Measurements from ENCODE around the gene PRPF39. TPM values are rescaled to one million over a fixed set of nuclear protein-coding genes. Genes with fewer than 3 reads are reported as not detected.

PRPF39 gene
- polyA plus RNA-seq, 3 donors: 3.3 to 26.1 (median 5.4) TPM

GRCh38 chr14:45082420-45082819 lies 1.5 kb upstream of the PRPF39 start:
- no peak for TF ChIP-seq CTCF (IDR thresholded peaks at IDR 0.05)
- intact Hi-C loops (cut with micrococcal nuclease): loop anchor here (5.0 to 10.0 kb wide), 6 partner anchors 50 to 188 kb away; partner anchors contain the start of genes KLHL28 (in 2 of the 2), TOGARAM1 (in 2 of the 2), FANCM (in 1 of the 2) and FKBP3 (in 1 of the 2)

GRCh38 chr14:45083617-45083975 lies 320 bp upstream of the PRPF39 start:
- Mint-ChIP-seq H3K9me3 (peaks cover 0 to 3% (median 1%) of the 10 kb centered on the region in 7 donors), H3K27ac (peak overlapping the region in 1 of 7 donors; percentile 15), H3K27me3 (ENCODE audit: low read depth in 3 of 3) (peaks cover 2 to 7% (median 6%) of the 10 kb centered on the region in 3 donors), H3K4me1 (peaks cover 41% of the 10 kb centered on the region), H3K4me3 (peak overlapping the region; percentile 83 to 87), H3K36me3 (peaks cover 5 to 7% of the 10 kb centered on the region in 2 donors)
- Histone ChIP-seq H3K4me1 (ENCODE audit: control insufficient read depth in 1 of 2, insufficient read depth in 2 of 2, low read length in 2 of 2) (peaks cover 20 to 27% of the 10 kb centered on the region in 2 donors), H3K4me2 (replicated peaks; ENCODE audit: extremely low read depth, low read length, poor library complexity, severe bottlenecking) (peak overlapping the region; percentile 93), H4K20me1 (ENCODE audit: insufficient read depth, low read length) (peaks cover 21% of the 10 kb centered on the region), H3K9me3 (replicated peaks in 1 of 2; ENCODE audit: control insufficient read depth in 1 of 2, insufficient read depth in 1 of 2, low read length in 2 of 2) (no peaks in the 10 kb centered on the region), H3K79me2 (ENCODE audit: insufficient read depth, low read length) (peaks cover 46% of the 10 kb centered on the region), H3K4me3 (replicated peaks in 1 of 3; ENCODE audit: low read depth in 2 of 3, low read length in 3 of 3) (peak overlapping the region; percentile 48 to 94 (median 83)), H3K27me3 (ENCODE audit: control insufficient read depth in 2 of 2, insufficient read depth in 2 of 2, low read length in 2 of 2) (no peaks in the 10 kb centered on the region), H3K36me3 (replicated peaks in 1 of 2; ENCODE audit: control insufficient read depth in 1 of 2, insufficient read depth in 2 of 2, low read length in 2 of 2) (no peaks in the 10 kb centered on the region), H3K9ac (ENCODE audit: insufficient read depth, low read length, poor library complexity, severe bottlenecking) (peak overlapping the region; percentile 82), H3K27ac (ENCODE audit: low read depth in 1 of 2, low read length in 2 of 2) (peak overlapping the region in 1 of 2 donors; percentile 82), H2AFZ (ENCODE audit: insufficient read depth, low read depth, low read length, poor library complexity, severe bottlenecking) (peak overlapping the region; percentile 98)
- intact Hi-C loops (cut with micrococcal nuclease): loop anchor here (5.0 to 10.0 kb wide), 6 partner anchors 49 to 189 kb away; partner anchors contain the start of genes KLHL28 (in 2 of the 2), TOGARAM1 (in 2 of the 2), FANCM (in 1 of the 2) and FKBP3 (in 1 of the 2)
- 0% methylated on average over 3 of the region's 10 CpGs for WGBS (ENCODE audit: insufficient coverage)
- no peak for TF ChIP-seq CTCF (IDR thresholded peaks at IDR 0.05)
- DNase-seq: no peak

More at GRCh38 chr14:45082420-45082819, 1.5 kb upstream of the PRPF39 start:
- peaks cover 5 to 7% of the 10 kb centered on the region in 2 donors for H3K36me3 Mint-ChIP-seq
- H3K79me2 ChIP-seq (ENCODE audit: insufficient read depth, low read length): peaks cover 35% of the 10 kb centered on the region
- peaks cover 14% of the 10 kb centered on the region for H4K20me1 ChIP-seq (ENCODE audit: insufficient read depth, low read length)
- no peaks in the 10 kb centered on the region for H3K9me3 ChIP-seq (replicated peaks in 1 of 2; ENCODE audit: control insufficient read depth in 1 of 2, insufficient read depth in 1 of 2, low read length in 2 of 2)
- no peaks in the 10 kb centered on the region for H3K36me3 ChIP-seq (replicated peaks in 1 of 2; ENCODE audit: control insufficient read depth in 1 of 2, insufficient read depth in 2 of 2, low read length in 2 of 2)
- peaks cover 2 to 10% (median 6%) of the 10 kb centered on the region in 3 donors for H3K27me3 Mint-ChIP-seq (ENCODE audit: low read depth in 3 of 3)
- H3K27ac Mint-ChIP-seq: peak overlapping the region in 2 of 7 donors; percentile 1 to 47
- H3K4me2 ChIP-seq (replicated peaks; ENCODE audit: extremely low read depth, low read length, poor library complexity, severe bottlenecking): no peak overlapping the region
- H2AFZ ChIP-seq (ENCODE audit: insufficient read depth, low read depth, low read length, poor library complexity, severe bottlenecking): peak overlapping the region; percentile 98
- H3K9ac ChIP-seq (ENCODE audit: insufficient read depth, low read length, poor library complexity, severe bottlenecking): no peak overlapping the region
- no peak overlapping the region for H3K27ac ChIP-seq (ENCODE audit: low read depth in 1 of 2, low read length in 2 of 2)
- H3K4me1 Mint-ChIP-seq: peaks cover 34% of the 10 kb centered on the region
- H3K9me3 Mint-ChIP-seq: peaks cover 0 to 3% (median 1%) of the 10 kb centered on the region in 7 donors
- WGBS (ENCODE audit: insufficient coverage): 100% methylated on average over 2 of the region's 2 CpGs
- H3K4me3 ChIP-seq (replicated peaks in 1 of 3; ENCODE audit: low read depth in 2 of 3, low read length in 3 of 3): no peak overlapping the region
- H3K4me1 ChIP-seq (ENCODE audit: control insufficient read depth in 1 of 2, insufficient read depth in 2 of 2, low read length in 2 of 2): peaks cover 20 to 27% of the 10 kb centered on the region in 2 donors
- H3K27me3 ChIP-seq (ENCODE audit: control insufficient read depth in 2 of 2, insufficient read depth in 2 of 2, low read length in 2 of 2): no peaks in the 10 kb centered on the region
- H3K4me3 Mint-ChIP-seq: no peak overlapping the region
- DNase-seq: no peak

Measured in CD14-positive monocyte (primary cell).